Peyer's patch (tissue), 4 donors: ENCODE results near the gene CDCA3.

Experiments
- POLR2A ChIP-seq, 2 donors: fragments of 450-650 bp; IDR thresholded peaks; one replicate each; pipeline ENCODE4 v1.5.1; 2017; ENCODE audit warnings: antibody characterized with exemption in 2 of 2, mild to moderate bottlenecking in 2 of 2, moderate library complexity in 2 of 2
- TF ChIP-seq, protein P1 (sequence below), 6 experiments: fragments of 450-650 bp in 4 of 6; fragments of 200-600 bp in 2 of 6; sonication (generic) in 1 of 6; IDR thresholded peaks; one replicate each; pipeline ENCODE4 v1.5.1; 2017 to 2019; ENCODE audit warnings: antibody characterized with exemption in 6 of 6, mild to moderate bottlenecking in 3 of 6, moderate library complexity in 1 of 6

DNA sequence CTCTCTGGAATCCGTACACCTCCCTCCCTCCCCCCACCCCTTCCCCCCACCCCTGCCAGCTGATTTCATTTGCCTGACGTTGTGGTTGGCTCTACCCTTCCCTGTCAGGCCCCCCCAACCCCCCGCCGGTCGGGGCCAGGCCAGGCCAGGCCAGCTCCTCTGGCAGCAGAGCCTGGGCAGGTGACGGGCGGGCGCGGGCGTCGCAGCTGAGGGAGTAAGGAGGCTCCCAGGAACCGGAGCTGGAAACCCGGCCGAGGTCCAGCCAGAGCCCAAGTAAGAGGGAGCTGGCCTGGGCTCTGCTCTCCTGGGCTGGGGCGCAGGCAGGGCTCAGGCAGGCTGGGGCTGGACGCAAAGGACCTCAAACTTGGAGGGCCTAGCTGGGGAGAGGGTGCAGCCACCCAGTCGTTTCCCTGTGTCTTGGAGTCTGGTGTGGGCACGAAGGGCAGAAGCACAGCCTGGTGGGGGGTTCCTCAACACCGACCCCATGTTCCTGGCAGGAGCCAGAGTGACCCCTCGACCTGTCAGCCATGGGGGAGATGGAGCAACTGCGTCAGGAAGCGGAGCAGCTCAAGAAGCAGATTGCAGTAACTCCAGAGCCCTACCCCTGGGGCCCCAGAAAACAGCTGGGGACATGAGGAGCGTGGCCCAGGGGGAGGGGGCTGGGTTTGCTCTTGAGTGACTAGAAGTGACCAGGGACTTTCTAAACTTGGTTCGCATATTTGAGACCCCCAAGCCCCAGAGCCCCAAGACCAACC, 10.1 kb downstream of the CDCA3 start, which contains the start of gene GNB3:
- TF ChIP-seq, protein P1, sequence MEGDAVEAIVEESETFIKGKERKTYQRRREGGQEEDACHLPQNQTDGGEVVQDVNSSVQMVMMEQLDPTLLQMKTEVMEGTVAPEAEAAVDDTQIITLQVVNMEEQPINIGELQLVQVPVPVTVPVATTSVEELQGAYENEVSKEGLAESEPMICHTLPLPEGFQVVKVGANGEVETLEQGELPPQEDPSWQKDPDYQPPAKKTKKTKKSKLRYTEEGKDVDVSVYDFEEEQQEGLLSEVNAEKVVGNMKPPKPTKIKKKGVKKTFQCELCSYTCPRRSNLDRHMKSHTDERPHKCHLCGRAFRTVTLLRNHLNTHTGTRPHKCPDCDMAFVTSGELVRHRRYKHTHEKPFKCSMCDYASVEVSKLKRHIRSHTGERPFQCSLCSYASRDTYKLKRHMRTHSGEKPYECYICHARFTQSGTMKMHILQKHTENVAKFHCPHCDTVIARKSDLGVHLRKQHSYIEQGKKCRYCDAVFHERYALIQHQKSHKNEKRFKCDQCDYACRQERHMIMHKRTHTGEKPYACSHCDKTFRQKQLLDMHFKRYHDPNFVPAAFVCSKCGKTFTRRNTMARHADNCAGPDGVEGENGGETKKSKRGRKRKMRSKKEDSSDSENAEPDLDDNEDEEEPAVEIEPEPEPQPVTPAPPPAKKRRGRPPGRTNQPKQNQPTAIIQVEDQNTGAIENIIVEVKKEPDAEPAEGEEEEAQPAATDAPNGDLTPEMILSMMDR (IDR thresholded peaks at IDR 0.05) = no peak
- no peak for TF ChIP-seq POLR2A (IDR thresholded peaks at IDR 0.05)
